ENCODE measurements around the gene FBLN5.

DNA sequence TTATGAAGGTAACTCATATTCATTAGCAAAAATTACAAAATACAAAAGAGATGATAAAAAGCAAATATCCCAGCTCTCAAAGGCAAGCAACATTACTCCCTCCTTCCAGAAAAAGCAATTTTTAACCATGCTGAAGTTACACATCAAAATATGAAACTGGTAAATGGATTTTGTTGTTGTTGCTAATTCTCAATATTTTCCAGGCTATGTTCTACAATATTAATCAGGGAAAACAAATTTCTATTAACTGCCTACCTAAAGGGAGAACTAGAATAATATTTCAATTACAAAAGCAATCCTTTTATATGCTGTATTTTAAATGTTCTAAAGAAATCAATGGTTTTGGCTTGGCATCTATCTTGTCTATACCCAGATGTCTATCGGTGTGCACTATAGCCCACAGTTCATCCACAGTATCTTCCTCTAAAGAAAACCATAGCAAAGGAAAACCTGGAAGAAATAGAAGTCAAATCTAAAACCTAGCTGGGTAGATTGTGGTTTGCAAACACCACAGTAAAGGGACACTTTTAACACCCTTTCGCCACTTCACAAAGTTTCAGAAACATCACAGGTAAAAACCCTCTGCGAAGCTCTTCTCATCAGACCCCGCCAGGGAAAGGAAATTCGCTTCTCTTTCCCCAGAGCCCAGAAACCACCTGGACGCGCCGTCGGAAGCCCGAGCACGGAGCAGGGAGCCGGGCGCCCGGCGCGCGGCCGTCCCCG, 112.1 kb downstream of the FBLN5 start:
- TF ChIP-seq, protein P1, sequence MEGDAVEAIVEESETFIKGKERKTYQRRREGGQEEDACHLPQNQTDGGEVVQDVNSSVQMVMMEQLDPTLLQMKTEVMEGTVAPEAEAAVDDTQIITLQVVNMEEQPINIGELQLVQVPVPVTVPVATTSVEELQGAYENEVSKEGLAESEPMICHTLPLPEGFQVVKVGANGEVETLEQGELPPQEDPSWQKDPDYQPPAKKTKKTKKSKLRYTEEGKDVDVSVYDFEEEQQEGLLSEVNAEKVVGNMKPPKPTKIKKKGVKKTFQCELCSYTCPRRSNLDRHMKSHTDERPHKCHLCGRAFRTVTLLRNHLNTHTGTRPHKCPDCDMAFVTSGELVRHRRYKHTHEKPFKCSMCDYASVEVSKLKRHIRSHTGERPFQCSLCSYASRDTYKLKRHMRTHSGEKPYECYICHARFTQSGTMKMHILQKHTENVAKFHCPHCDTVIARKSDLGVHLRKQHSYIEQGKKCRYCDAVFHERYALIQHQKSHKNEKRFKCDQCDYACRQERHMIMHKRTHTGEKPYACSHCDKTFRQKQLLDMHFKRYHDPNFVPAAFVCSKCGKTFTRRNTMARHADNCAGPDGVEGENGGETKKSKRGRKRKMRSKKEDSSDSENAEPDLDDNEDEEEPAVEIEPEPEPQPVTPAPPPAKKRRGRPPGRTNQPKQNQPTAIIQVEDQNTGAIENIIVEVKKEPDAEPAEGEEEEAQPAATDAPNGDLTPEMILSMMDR (IDR thresholded peaks at IDR 0.05), result no peak
- no peak for TF ChIP-seq POLR2A (IDR thresholded peaks at IDR 0.05)
